SHP77 treated with DMSO at 0.1 percent for 48 hours (cell line): ENCODE data around the gene ZP2.
"Not testable (repeated sequence)": the region's sequence is repeated elsewhere in the genome, so short reads cannot be mapped to it uniquely, and the experiment has no call there.

Experiments
- DNase-seq: peaks from one replicate; lab custom pipeline; 2025; lab: John Stamatoyannopoulos, UW

Gene ZP2

GRCh38 chr16:21211486-21211885 lies at the start of gene ZP2:
ZP2 (minus strand) TSS chr16:21211574; CDS start chr16:21211547, 27 bp downstream.
- no peak for DNase-seq

GRCh38 chr16:21257284-21257683 lies 45.9 kb upstream of the ZP2 start:
- DNase-seq: no peak

- DNase-seq: no peak
Observed at GRCh38 chr16:21256636-21257035, 45.3 kb upstream of the ZP2 start.

- DNase-seq: no peak
Observed at GRCh38 chr16:21253470-21253869, 42.1 kb upstream of the ZP2 start.

- no peak for DNase-seq
Observed at GRCh38 chr16:21250072-21250923, 38.9 kb upstream of the ZP2 start.

GRCh38 chr16:21248179-21248578 lies 36.8 kb upstream of the ZP2 start:
- DNase-seq: not testable (repeated sequence)

- no peak for DNase-seq
Observed at GRCh38 chr16:21244518-21245215, 33.3 kb upstream of the ZP2 start.

- DNase-seq: no peak
Observed at GRCh38 chr16:21242756-21243155, 31.4 kb upstream of the ZP2 start.

- no peak for DNase-seq
Observed at GRCh38 chr16:21239646-21240045, 28.3 kb upstream of the ZP2 start.

- DNase-seq: no peak
Observed at GRCh38 chr16:21236831-21237230, 25.5 kb upstream of the ZP2 start.

GRCh38 chr16:21235199-21235585 lies 23.8 kb upstream of the ZP2 start:
- DNase-seq: no peak

- DNase-seq: no peak
Observed at GRCh38 chr16:21233521-21234150, 22.3 kb upstream of the ZP2 start, which contains the start of gene ANKS4B. ANKS4B (plus strand) TSS chr16:21233699; CDS start chr16:21233738, 39 bp downstream.

GRCh38 chr16:21233045-21233520 lies 21.7 kb upstream of the ZP2 start:
- DNase-seq: no peak

- DNase-seq: no peak
Observed at GRCh38 chr16:21228361-21228872, 17.0 kb upstream of the ZP2 start.

GRCh38 chr16:21227866-21228265 lies 16.5 kb upstream of the ZP2 start:
- no peak for DNase-seq

GRCh38 chr16:21226749-21227148 lies 15.4 kb upstream of the ZP2 start:
- DNase-seq: no peak

GRCh38 chr16:21224800-21225199 lies 13.4 kb upstream of the ZP2 start:
- DNase-seq: no peak

- no peak for DNase-seq
Observed at GRCh38 chr16:21223787-21224186, 12.4 kb upstream of the ZP2 start.

- no peak for DNase-seq
Observed at GRCh38 chr16:21222495-21223337, 11.3 kb upstream of the ZP2 start.

GRCh38 chr16:21219551-21219950 lies 8.2 kb upstream of the ZP2 start:
- DNase-seq: no peak

- no peak for DNase-seq
Observed at GRCh38 chr16:21218153-21218552, 6.8 kb upstream of the ZP2 start.
